HepG2 (cell line): ENCODE data around the gene KLF11. TPM values are rescaled to one million over a fixed set of nuclear protein-coding genes. Genes with fewer than 3 reads are reported as not detected.

ENCODE experiments used
- ERF ChIP-seq: IDR thresholded peaks from 2 replicates; pipeline ENCODE4 v1.6.1; 2018; ENCODE audit warnings: missing biosample characterization, missing genetic modification reagents
- FIP1L1 ChIP-seq: fragments of 200-400 bp; formaldehyde crosslinking; IDR thresholded peaks from 2 replicates; pipeline ENCODE4 v1.6.1; 2018; ENCODE audit warnings: low read depth, mild to moderate bottlenecking, low read length, moderate library complexity, borderline replicate concordance; ENCODE audit not compliant: insufficient read depth
- KDM5B ChIP-seq: sonication (generic); formaldehyde crosslinking; IDR thresholded peaks from 2 replicates; pipeline ENCODE4 v1.4.0; 2020; ENCODE audit warnings: missing genetic modification reagents, mild to moderate bottlenecking, borderline replicate concordance
- MAFF ChIP-seq: IDR thresholded peaks from 2 replicates; pipeline ENCODE4 v1.6.1; 2011; ENCODE audit warnings: low read depth, low read length, improper control_type of control experiment
- MAX ChIP-seq: IDR thresholded peaks from 2 replicates; pipeline ENCODE4 v1.6.1; 2012; ENCODE audit warnings: inconsistent platforms
- MEF2D ChIP-seq: sonication (generic); formaldehyde crosslinking; IDR thresholded peaks from 2 replicates; pipeline ENCODE4 v1.5.1; 2020; ENCODE audit warnings: mild to moderate bottlenecking, missing genetic modification reagents
- NCOA2 ChIP-seq: sonication (generic); formaldehyde crosslinking; IDR thresholded peaks from 2 replicates; pipeline ENCODE4 v1.8.0; 2022; ENCODE audit warnings: inconsistent platforms
- PBX3 ChIP-seq: sonication (generic); formaldehyde crosslinking; IDR thresholded peaks from 2 replicates; pipeline ENCODE4 v1.8.1; 2023; ENCODE audit warnings: missing genetic modification reagents, inconsistent platforms, borderline replicate concordance
- RBFOX2 ChIP-seq: fragments of 200-400 bp; formaldehyde crosslinking; IDR thresholded peaks from 2 replicates; pipeline ENCODE4 v1.6.1; 2017; ENCODE audit warnings: low read depth, mild to moderate bottlenecking, low read length
- RELA ChIP-seq: sonication (generic); formaldehyde crosslinking; IDR thresholded peaks from 2 replicates; pipeline ENCODE4 v1.4.0; 2020; ENCODE audit warnings: missing genetic modification reagents
- SMAD9 ChIP-seq: sonication (generic); formaldehyde crosslinking; IDR thresholded peaks from 2 replicates; pipeline ENCODE4 v1.5.1; 2020; ENCODE audit warnings: mild to moderate bottlenecking, missing genetic modification reagents
- TCF7L2 ChIP-seq: IDR thresholded peaks from 2 replicates; pipeline ENCODE4 v1.6.1; 2011; ENCODE audit warnings: mild to moderate bottlenecking, low read depth, low read length, moderate library complexity
- ZFP37 ChIP-seq: sonication (generic); formaldehyde crosslinking; IDR thresholded peaks from 2 replicates; pipeline ENCODE4 v1.4.0; 2020; ENCODE audit warnings: missing genetic modification reagents, borderline replicate concordance
- ZMAT3 ChIP-seq: sonication (generic); formaldehyde crosslinking; conservative IDR thresholded peaks from 2 replicates; pipeline ENCODE4 v1.7.0; 2021; ENCODE audit warnings: missing genetic modification reagents
- ZNF414 ChIP-seq: sonication (generic); formaldehyde crosslinking; IDR thresholded peaks from 2 replicates; pipeline ENCODE4 v1.5.0; 2020; ENCODE audit warnings: missing genetic modification reagents
- ZNF549 ChIP-seq: sonication (generic); formaldehyde crosslinking; IDR thresholded peaks from 2 replicates; pipeline ENCODE4 v1.5.0; 2020; ENCODE audit warnings: missing genetic modification reagents
- ZNF558 ChIP-seq: sonication (generic); formaldehyde crosslinking; IDR thresholded peaks from 2 replicates; pipeline ENCODE4 v1.9.0; 2022; ENCODE audit warnings: mild to moderate bottlenecking, missing genetic modification reagents, borderline replicate concordance
- ZNF614 ChIP-seq: IDR thresholded peaks from 2 replicates; pipeline ENCODE4 v1.6.1; 2018; ENCODE audit warnings: missing biosample characterization, missing genetic modification reagents, inconsistent platforms, borderline replicate concordance
- ZNF619 ChIP-seq: sonication (generic); formaldehyde crosslinking; IDR thresholded peaks from 2 replicates; pipeline ENCODE4 v1.4.0; 2020; ENCODE audit warnings: mild to moderate bottlenecking, missing genetic modification reagents
- ZNF777 ChIP-seq: sonication (generic); formaldehyde crosslinking; IDR thresholded peaks from 2 replicates; pipeline ENCODE4 v1.4.0; 2020; ENCODE audit warnings: missing genetic modification reagents
- polyA plus RNA-seq, 8 experiments: library from polyadenylated mRNA; depleted of rRNA in 3 of 8; stranded (reverse) in 7 of 8; unstranded in 1 of 8; fragments of >200 nt; fragmentation: Illumina TruSeq in 4 of 8; extraction: Trizol in 4 of 8; gene quantifications; 2 replicates each; pipeline versions ENCODE4 v1.2.1 to v1.2.3, GENCODE V29; 2011 to 2016; ENCODE audit warnings: low read depth in 4 of 8, missing spikeins in 1 of 8, mixed read lengths in 1 of 8; ENCODE audit not compliant: insufficient read depth in 1 of 8
- total RNA-seq, 5 experiments: library from RNA; depleted of rRNA; stranded (reverse); fragments of >200 nt; fragmentation: Illumina TruSeq; extraction: Trizol; gene quantifications; 2 replicates each; pipeline ENCODE4 v1.2.3, GENCODE V29; 2016; ENCODE audit warnings: low read depth in 1 of 5
- TF ChIP-seq, protein P1 (sequence below): sonication (generic); formaldehyde crosslinking; IDR thresholded peaks from 2 replicates; pipeline ENCODE4 v1.4.0; 2020; ENCODE audit warnings: missing genetic modification reagents
- TF ChIP-seq, protein P2 (sequence below): sonication (generic); formaldehyde crosslinking; IDR thresholded peaks from 2 replicates; pipeline ENCODE4 v1.5.1; 2020; ENCODE audit warnings: missing genetic modification reagents, mild to moderate bottlenecking, borderline replicate concordance
- TF ChIP-seq, protein P3 (sequence below): sonication (generic); formaldehyde crosslinking; IDR thresholded peaks from 2 replicates; pipeline ENCODE4 v1.4.0; 2020; ENCODE audit warnings: missing genetic modification reagents

The KLF11 gene
- total and polyA plus RNA-seq, 2 of the 13 experiments (the other 11 are each of a cell fraction or from before 2014, with no cell fraction given): 2.5 to 11.8 TPM

- TF ChIP-seq ZNF549 (CRISPR knock-in tag) (no peak), RELA (CRISPR knock-in tag) (no peak), KDM5B (CRISPR knock-in tag) (no peak), ZNF777 (no peak), ERF (CRISPR knock-in tag) (peak; percentile 34; the same call in 1 of the 2 replicates), NCOA2 (peak; percentile 25; the same call in 1 of the 2 replicates), ZNF614 (CRISPR knock-in tag) (no peak), MEF2D (CRISPR knock-in tag) (0 out of 2 replicates have a peak, but pooled peaks have one; percentile 48), ZFP37 (CRISPR knock-in tag) (no peak), ZNF619 (CRISPR knock-in tag) (no peak), MAX (no peak), ZNF558 (no peak), FIP1L1 (no peak), RBFOX2 (no peak), TCF7L2 (no peak), ZMAT3 (CRISPR knock-in tag) (peak; percentile 1; the same call in 1 of the 2 replicates), MAFF (no peak), PBX3 (CRISPR knock-in tag) (no peak), ZNF414 (CRISPR knock-in tag) (no peak), SMAD9 (no peak)
- TF ChIP-seq, protein P1, sequence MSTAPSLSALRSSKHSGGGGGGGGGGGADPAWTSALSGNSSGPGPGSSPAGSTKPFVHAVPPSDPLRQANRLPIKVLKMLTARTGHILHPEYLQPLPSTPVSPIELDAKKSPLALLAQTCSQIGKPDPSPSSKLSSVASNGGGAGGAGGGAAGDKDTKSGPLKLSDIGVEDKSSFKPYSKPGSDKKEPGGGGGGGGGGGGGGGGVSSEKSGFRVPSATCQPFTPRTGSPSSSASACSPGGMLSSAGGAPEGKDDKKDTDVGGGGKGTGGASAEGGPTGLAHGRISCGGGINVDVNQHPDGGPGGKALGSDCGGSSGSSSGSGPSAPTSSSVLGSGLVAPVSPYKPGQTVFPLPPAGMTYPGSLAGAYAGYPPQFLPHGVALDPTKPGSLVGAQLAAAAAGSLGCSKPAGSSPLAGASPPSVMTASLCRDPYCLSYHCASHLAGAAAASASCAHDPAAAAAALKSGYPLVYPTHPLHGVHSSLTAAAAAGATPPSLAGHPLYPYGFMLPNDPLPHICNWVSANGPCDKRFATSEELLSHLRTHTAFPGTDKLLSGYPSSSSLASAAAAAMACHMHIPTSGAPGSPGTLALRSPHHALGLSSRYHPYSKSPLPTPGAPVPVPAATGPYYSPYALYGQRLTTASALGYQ: no peak
- TF ChIP-seq, protein P2, sequence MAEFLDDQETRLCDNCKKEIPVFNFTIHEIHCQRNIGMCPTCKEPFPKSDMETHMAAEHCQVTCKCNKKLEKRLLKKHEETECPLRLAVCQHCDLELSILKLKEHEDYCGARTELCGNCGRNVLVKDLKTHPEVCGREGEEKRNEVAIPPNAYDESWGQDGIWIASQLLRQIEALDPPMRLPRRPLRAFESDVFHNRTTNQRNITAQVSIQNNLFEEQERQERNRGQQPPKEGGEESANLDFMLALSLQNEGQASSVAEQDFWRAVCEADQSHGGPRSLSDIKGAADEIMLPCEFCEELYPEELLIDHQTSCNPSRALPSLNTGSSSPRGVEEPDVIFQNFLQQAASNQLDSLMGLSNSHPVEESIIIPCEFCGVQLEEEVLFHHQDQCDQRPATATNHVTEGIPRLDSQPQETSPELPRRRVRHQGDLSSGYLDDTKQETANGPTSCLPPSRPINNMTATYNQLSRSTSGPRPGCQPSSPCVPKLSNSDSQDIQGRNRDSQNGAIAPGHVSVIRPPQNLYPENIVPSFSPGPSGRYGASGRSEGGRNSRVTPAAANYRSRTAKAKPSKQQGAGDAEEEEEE: no peak
- TF ChIP-seq, protein P3, sequence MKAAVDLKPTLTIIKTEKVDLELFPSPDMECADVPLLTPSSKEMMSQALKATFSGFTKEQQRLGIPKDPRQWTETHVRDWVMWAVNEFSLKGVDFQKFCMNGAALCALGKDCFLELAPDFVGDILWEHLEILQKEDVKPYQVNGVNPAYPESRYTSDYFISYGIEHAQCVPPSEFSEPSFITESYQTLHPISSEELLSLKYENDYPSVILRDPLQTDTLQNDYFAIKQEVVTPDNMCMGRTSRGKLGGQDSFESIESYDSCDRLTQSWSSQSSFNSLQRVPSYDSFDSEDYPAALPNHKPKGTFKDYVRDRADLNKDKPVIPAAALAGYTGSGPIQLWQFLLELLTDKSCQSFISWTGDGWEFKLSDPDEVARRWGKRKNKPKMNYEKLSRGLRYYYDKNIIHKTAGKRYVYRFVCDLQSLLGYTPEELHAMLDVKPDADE (CRISPR knock-in tag): no peak
Measured at GRCh38 chr2:10042301-10043161, 819 bp upstream of the KLF11 start (continued).
